HEK293T (cell line): ENCODE results near the gene RTTN.

ENCODE experiments used
- FOXM1 ChIP-seq: fragments of 450-650 bp; IDR thresholded peaks from 2 replicates; pipeline ENCODE4 v1.6.1; 2017; ENCODE audit warnings: mild to moderate bottlenecking, borderline replicate concordance
- L3MBTL2 ChIP-seq: fragments of 450-650 bp; conservative IDR thresholded peaks from 2 replicates; pipeline ENCODE4 v1.6.1; 2016; ENCODE audit warnings: mild to moderate bottlenecking
- SUZ12 ChIP-seq: fragments of 450-650 bp; IDR thresholded peaks from 2 replicates; pipeline ENCODE4 v1.6.1; 2016; ENCODE audit warnings: mild to moderate bottlenecking

- TF ChIP-seq FOXM1 (no peak), L3MBTL2 (no peak), SUZ12 (no peak)
Measured at GRCh38 chr18:70234667-70235459, 29.4 kb upstream of the RTTN start.
